Fibroblast of skin of back (primary cell): ENCODE measurements around the gene USP17L13. TPM values are rescaled to one million over a fixed set of nuclear protein-coding genes. Genes with fewer than 3 reads are reported as not detected.
"Not testable (repeated sequence)": the region's sequence is repeated elsewhere in the genome, so short reads cannot be mapped to it uniquely, and the experiment has no call there.

Source experiments
- DNase-seq: peaks from one replicate; pipeline ENCODE4 v3.0.0-alpha.2; 2013
- polyA plus RNA-seq, 2 experiments: library from polyadenylated mRNA; unstranded; fragments of 120-200 nt; gene quantifications; one replicate each; pipeline ENCODE4 v1.2.1, GENCODE V29; 2013; ENCODE audit not compliant: insufficient read length in 2 of 2

The USP17L13 gene, protein sequence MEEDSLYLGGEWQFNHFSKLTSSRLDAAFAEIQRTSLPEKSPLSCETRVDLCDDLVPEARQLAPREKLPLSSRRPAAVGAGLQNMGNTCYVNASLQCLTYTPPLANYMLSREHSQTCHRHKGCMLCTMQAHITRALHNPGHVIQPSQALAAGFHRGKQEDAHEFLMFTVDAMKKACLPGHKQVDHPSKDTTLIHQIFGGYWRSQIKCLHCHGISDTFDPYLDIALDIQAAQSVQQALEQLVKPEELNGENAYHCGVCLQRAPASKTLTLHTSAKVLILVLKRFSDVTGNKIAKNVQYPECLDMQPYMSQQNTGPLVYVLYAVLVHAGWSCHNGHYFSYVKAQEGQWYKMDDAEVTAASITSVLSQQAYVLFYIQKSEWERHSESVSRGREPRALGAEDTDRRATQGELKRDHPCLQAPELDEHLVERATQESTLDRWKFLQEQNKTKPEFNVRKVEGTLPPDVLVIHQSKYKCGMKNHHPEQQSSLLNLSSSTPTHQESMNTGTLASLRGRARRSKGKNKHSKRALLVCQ
- not detected for polyA plus RNA-seq (2013, experiment 1 of 2; ENCODE audit: insufficient read length)
- not detected for polyA plus RNA-seq (2013, experiment 2 of 2; ENCODE audit: insufficient read length)

DNA sequence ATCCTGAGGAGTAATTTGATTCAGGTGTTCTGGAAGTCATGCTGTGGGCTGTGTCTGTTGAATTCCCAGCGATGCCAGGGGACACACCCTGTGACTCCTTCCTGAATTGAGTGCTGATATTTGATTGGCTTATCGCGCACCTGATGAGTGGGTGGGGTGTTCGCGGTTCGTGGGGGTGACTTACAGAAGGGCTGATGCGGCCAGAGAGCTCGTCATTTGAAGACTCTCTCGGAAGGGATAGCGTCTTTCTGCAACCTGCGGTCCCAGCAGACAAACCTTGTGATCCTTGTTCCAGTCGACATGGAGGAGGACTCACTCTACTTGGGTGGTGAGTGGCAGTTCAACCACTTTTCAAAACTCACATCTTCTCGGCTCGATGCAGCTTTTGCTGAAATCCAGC is at the start of gene USP17L13:
TSS of gene USP17L13 (plus strand) at position 301 of the 400 bp plus-strand sequence. CDS start at position 301, 0 bp downstream.
- not testable (repeated sequence) for DNase-seq

DNA sequence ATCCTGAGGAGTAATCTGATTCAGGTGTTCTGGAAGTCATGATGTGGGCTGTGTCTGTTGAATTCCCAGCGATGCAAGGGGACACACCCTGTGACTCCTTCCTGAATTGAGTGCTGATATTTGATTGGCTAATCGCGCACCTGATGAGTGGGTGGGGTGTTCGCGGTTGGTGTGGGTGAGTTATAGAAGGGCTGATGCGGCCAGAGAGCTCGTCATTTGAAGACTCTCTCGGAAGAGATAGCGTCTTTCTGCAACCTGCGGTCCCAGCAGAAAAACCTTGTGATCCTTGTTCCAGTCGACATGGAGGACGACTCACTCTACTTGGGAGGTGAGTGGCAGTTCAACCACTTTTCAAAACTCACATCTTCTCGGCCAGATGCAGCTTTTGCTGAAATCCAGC is 14.3 kb upstream of the USP17L13 start, which contains the start of gene USP17L10:
TSS of gene USP17L10 (plus strand) at position 301 of the 400 bp plus-strand sequence. CDS start at position 301, 0 bp downstream.
- not testable (repeated sequence) for DNase-seq

DNA sequence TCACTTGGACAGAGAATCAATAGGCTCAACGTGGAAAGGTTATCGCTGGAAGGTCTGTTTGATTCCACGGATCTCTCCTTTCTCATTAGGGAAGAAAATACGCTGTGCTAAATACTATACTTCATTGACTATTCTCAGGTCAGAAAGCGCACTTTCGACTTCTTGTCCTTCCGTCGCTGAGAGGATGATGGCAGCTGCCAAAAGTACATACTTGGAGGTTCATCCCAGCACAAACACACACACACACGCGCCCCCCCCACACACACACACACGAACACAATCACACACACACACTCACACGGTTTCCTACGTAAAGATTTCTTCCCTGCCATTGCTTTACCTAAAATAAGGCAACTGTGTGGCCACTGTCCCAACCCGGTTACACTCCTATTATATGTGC is 10.0 kb upstream of the USP17L13 start:
- not testable (repeated sequence) for DNase-seq

DNA sequence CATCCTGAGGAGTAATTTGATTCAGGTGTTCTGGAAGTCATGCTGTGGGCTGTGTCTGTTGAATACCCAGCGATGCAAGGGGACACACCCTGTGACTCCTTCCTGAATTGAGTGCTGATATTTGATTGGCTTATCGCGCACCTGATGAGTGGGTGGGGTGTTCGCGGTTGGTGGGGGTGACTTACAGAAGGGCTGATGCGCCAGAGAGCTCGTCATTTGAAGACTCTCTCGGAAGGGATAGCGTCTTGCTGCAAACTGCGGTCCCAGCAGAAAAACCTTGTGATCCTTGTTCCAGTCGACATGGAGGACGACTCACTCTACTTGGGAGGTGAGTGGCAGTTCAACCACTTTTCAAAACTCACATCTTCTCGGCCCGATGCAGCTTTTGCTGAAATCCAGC is 9.6 kb upstream of the USP17L13 start, which contains the start of gene USP17L11:
TSS of gene USP17L11 (plus strand) at position 301 of the 400 bp plus-strand sequence. CDS start at position 301, 0 bp downstream.
- not testable (repeated sequence) for DNase-seq

DNA sequence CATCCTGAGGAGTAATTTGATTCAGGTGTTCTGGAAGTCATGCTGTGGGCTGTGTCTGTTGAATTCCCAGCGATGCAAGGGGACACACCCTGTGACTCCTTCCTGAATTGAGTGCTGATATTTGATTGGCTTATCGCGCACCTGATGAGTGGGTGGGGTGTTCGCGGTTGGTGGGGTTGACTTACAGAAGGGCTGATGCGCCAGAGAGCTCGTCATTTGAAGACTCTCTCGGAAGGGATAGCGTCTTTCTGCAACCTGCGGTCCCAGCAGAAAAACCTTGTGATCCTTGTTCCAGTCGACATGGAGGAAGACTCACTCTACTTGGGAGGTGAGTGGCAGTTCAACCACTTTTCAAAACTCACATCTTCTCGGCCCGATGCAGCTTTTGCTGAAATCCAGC is 4.8 kb upstream of the USP17L13 start, which contains the start of gene USP17L12:
TSS of gene USP17L12 (plus strand) at position 301 of the 400 bp plus-strand sequence. CDS start at position 301, 0 bp downstream.
- not testable (repeated sequence) for DNase-seq

DNA sequence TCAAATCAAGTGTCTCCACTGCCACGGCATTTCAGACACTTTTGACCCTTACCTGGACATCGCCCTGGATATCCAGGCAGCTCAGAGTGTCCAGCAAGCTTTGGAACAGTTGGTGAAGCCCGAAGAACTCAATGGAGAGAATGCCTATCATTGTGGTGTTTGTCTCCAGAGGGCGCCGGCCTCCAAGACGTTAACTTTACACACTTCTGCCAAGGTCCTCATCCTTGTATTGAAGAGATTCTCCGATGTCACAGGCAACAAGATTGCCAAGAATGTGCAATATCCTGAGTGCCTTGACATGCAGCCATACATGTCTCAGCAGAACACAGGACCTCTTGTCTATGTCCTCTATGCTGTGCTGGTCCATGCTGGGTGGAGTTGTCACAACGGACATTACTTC is 5.6 kb downstream of the USP17L13 start:
- DNase-seq = not testable (repeated sequence)

DNA sequence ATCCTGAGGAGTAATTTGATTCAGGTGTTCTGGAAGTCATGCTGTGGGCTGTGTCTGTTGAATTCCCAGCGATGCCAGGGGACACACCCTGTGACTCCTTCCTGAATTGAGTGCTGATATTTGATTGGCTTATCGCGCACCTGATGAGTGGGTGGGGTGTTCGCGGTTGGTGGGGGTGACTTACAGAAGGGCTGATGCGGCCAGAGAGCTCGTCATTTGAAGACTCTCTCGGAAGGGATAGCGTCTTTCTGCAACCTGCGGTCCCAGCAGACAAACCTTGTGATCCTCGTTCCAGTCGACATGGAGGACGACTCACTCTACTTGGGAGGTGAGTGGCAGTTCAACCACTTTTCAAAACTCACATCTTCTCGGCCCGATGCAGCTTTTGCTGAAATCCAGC is 9.4 kb downstream of the USP17L13 start, which contains the start of gene USP17L15:
TSS of gene USP17L15 (plus strand) at position 301 of the 400 bp plus-strand sequence. CDS start at position 301, 0 bp downstream.
- DNase-seq = not testable (repeated sequence)

DNA sequence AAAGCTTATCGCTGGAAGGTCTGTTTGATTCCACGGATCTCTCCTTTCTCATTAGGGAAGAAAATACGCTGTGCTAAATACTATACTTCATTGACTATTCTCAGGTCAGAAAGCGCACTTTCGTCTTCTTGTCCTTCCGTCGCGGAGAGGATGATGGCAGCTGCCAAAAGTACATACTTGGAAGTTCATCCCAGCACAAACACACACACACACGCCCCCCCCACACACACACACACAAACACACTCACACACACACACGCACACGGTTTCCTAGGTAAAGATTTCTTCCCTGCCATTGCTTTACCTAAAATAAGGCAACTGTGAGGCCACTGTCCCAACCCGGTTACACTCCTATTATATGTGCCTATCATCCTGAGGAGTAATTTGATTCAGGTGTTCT is 13.8 kb downstream of the USP17L13 start:
- not testable (repeated sequence) for DNase-seq

DNA sequence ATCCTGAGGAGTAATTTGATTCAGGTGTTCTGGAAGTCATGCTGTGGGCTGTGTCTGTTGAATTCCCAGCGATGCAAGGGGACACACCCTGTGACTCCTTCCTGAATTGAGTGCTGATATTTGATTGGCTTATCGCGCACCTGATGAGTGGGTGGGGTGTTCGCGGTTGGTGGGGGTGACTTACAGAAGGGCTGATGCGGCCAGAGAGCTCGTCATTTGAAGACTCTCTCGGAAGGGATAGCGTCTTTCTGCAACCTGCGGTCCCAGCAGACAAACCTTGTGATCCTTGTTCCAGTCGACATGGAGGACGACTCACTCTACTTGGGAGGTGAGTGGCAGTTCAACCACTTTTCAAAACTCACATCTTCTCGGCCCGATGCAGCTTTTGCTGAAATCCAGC is 18.9 kb downstream of the USP17L13 start, which contains the start of gene USP17L17:
TSS of gene USP17L17 (plus strand) at position 301 of the 400 bp plus-strand sequence. CDS start at position 301, 0 bp downstream.
- not testable (repeated sequence) for DNase-seq

DNA sequence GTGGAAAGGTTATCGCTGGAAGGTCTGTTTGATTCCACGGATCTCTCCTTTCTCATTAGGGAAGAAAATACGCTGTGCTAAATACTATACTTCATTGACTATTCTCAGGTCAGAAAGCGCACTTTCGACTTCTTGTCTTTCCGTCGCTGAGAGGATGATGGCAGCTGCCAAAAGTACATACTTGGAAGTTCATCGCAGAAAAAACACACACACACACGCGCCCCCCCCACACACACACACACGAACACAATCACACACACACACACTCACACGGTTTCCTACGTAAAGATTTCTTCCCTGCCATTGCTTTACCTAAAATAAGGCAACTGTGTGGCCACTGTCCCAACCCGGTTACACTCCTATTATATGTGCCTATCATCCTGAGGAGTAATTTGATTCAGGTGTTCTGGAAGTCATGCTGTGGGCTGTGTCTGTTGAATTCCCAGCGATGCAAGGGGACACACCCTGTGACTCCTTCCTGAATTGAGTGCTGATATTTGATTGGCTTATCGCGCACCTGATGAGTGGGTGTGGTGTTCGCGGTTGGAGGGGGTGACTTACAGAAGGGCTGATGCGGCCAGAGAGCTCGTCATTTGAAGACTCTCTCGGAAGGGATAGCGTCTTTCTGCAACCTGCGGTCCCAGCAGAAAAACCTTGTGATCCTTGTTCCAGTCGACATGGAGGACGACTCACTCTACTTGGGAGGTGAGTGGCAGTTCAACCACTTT is 23.4 kb downstream of the USP17L13 start, which contains the start of gene USP17L18:
TSS of gene USP17L18 (plus strand) at position 678 of the 728 bp plus-strand sequence. CDS start at position 678, 0 bp downstream.
- DNase-seq = not testable (repeated sequence)

DNA sequence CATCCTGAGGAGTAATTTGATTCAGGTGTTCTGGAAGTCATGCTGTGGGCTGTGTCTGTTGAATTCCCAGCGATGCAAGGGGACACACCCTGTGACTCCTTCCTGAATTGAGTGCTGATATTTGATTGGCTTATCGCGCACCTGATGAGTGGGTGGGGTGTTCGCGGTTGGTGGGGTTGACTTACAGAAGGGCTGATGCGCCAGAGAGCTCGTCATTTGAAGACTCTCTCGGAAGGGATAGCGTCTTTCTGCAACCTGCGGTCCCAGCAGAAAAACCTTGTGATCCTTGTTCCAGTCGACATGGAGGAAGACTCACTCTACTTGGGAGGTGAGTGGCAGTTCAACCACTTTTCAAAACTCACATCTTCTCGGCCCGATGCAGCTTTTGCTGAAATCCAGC is 28.4 kb downstream of the USP17L13 start, which contains the start of gene USP17L19:
TSS of gene USP17L19 (plus strand) at position 301 of the 400 bp plus-strand sequence. CDS start at position 301, 0 bp downstream.
- DNase-seq = not testable (repeated sequence)

DNA sequence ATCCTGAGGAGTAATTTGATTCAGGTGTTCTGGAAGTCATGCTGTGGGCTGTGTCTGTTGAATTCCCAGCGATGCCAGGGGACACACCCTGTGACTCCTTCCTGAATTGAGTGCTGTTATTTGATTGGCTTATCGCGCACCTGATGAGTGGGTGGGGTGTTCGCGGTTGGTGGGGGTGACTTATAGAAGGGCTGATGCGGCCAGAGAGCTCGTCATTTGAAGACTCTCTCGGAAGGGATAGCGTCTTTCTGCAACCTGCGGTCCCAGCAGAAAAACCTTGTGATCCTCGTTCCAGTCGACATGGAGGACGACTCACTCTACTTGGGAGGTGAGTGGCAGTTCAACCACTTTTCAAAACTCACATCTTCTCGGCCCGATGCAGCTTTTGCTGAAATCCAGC is 33.1 kb downstream of the USP17L13 start, which contains the start of gene USP17L20:
TSS of gene USP17L20 (plus strand) at position 301 of the 400 bp plus-strand sequence. CDS start at position 301, 0 bp downstream.
- not testable (repeated sequence) for DNase-seq

DNA sequence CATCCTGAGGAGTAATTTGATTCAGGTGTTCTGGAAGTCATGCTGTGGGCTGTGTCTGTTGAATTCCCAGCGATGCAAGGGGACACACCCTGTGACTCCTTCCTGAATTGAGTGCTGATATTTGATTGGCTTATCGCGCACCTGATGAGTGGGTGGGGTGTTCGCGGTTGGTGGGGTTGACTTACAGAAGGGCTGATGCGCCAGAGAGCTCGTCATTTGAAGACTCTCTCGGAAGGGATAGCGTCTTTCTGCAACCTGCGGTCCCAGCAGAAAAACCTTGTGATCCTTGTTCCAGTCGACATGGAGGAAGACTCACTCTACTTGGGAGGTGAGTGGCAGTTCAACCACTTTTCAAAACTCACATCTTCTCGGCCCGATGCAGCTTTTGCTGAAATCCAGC is 37.9 kb downstream of the USP17L13 start, which contains the start of gene USP17L21:
TSS of gene USP17L21 (plus strand) at position 301 of the 400 bp plus-strand sequence. CDS start at position 301, 0 bp downstream.
- DNase-seq = not testable (repeated sequence)

DNA sequence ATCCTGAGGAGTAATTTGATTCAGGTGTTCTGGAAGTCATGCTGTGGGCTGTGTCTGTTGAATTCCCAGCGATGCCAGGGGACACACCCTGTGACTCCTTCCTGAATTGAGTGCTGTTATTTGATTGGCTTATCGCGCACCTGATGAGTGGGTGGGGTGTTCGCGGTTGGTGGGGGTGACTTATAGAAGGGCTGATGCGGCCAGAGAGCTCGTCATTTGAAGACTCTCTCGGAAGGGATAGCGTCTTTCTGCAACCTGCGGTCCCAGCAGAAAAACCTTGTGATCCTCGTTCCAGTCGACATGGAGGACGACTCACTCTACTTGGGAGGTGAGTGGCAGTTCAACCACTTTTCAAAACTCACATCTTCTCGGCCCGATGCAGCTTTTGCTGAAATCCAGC is 42.6 kb downstream of the USP17L13 start, which contains the start of gene USP17L22:
TSS of gene USP17L22 (plus strand) at position 301 of the 400 bp plus-strand sequence. CDS start at position 301, 0 bp downstream.
- not testable (repeated sequence) for DNase-seq

DNA sequence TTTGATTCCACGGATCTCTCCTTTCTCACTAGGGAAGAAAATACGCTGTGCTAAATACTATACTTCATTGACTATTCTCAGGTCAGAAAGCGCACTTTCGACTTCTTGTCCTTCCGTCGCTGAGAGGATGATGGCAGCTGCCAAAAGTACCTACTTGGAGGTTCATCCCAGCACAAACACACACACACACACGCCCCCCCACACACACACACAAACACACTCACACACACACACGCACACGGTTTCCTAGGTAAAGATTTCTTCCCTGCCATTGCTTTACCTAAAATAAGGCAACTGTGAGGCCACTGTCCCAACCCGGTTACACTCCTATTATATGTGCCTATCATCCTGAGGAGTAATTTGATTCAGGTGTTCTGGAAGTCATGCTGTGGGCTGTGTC is 47.0 kb downstream of the USP17L13 start:
- not testable (repeated sequence) for DNase-seq
